Left hindlimb (tissue), 1 donor: ENCODE results near the gene HOXB5.

Source experiments
- DNase-seq: peaks from one replicate; pipeline ENCODE4 v3.0.0-alpha.2; 2018

HOXB5 gene

DNA sequence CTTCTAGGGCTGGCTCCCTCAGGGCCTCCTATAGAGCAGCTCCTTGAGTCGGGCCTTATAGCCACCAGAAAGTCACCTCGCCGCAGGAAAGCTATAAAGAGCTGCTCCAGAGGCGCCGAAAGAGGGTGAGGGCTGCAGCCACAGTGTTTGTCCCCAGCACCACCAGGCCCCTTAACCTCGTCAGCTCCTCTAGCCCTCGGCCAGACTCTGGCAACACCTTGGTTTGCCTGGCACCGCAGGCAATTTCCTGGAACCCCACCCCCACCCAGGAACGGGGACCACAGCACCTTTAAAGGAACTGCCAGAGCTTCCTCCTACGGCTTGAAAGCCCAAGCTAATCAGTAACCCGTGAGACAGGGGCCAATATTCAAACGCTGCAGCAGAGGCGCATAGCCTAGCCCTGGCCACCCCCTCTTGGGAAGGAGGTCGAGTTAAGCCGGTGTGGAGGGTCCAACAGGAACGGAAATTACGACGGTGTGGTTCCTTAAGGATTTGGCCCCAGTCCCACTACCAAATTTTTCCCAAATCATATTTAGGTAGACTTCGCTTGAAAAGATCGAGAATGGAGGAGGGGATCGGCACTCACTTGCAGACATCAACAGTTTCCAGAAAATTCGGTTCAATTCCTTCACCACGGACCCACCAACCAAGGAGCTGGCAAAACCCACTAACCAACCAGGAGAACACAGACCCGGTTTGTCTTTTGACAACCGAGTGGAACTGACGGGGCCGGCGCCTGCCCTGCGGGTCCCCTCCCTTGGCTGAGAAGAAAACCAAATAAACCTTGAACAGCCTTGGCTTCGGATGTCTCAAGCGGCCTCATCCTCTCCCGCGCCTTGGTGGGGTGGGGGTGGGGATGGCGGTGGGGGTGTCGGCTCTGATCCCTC lies 8.2 kb upstream of the HOXB5 start:
- no peak for DNase-seq

GRCh38 chr17:48601207-48601538 lies 7.6 kb upstream of the HOXB5 start:
- DNase-seq = no peak

GRCh38 chr17:48600244-48601098 lies 6.9 kb upstream of the HOXB5 start:
- no peak for DNase-seq

GRCh38 chr17:48599354-48599753 lies 5.8 kb upstream of the HOXB5 start:
- no peak for DNase-seq

- no peak for DNase-seq
Observed at GRCh38 chr17:48598736-48599135, 5.2 kb upstream of the HOXB5 start.

GRCh38 chr17:48597778-48598631 lies 4.4 kb upstream of the HOXB5 start:
- no peak for DNase-seq

DNA sequence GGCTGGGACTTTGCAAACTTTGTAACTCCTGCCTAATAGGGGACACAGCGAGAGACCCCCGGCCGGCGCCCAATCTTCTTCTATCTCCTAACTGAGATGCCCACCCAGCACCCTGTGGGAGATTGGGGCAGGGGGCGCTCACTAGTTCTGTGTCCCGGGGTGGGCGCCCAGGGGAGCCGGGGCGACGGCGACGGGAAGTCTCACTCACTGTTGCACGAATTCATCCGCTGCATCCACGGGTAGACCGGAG lies 3.9 kb upstream of the HOXB5 start:
- no peak for DNase-seq

DNA sequence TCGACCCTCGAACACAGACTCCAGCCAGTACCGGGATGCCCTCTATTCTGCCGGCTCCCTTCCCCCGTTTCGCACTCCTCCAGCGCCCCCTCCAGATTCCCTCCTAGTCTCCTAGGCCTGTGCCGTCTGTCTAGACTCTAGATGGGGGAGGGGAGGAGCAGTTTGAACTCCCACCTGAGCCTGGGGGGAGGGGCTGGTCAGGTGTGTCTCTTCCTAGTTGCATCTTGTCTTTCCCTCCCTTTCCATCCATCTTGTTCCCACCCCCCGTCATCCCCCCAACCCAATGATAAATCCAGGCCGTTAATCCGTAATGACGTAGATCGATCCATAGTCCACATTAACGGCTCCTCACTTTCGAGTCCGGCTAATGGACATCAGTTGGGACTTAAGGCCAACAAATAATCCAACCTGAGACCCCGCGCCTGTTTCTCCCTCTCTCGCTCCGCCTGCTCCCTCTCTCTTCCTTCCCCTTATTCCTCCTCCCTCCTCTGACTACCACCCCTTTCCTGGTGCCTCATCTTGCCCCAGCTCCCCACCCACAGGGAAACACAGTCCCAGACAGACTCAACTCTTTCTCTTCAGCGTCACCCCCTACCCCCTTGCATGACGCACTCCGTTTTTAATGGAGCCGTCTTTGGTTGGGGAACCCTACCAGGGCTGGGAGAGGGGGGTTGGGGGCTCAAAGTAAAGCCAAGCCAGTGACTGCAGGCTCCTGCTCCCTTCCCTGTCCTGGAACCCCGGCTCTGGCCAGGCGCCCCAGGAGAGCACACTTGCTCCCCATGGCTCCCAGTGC lies 3.4 kb upstream of the HOXB5 start:
- no peak for DNase-seq

- DNase-seq = no peak
Observed at GRCh38 chr17:48596000-48596734, 2.6 kb upstream of the HOXB5 start.

- DNase-seq = no peak
Observed at GRCh38 chr17:48595278-48595999, 1.9 kb upstream of the HOXB5 start.

DNA sequence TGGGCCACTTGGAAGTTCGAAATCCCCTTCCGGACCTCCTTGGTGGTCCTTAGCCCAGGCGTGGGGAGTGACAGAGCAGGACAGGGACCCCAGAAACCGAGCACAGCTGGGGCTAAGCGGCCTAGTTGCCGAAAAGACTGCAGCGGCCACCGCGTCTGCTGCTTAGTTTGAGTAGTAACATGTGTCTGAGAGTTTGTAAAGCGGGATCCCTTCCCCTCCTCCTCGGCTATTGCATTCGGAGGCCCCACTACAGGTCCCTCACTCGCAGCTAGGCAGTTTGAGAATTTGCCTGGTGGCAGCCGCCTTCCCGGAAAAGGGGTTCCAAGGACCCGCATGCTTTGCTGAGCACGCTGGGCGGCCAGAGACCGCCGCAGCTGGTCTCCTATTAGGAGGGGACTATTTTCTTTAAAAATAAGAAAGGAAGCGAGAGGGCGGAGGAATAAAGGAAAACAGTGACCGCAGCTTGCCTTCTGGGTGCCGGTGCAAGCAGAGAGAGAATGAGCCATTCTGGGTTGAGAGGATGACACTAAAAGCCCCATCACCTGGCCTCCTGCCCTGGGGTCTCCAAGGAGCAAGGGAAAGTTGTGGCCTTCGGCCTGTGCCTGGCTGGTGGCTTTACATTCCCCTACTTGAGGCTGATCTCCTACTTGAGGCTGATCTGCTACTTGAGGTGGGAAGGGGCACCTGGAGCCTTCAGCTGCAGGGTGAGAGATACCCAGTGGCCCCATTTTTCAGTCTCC lies 1.1 kb upstream of the HOXB5 start:
- DNase-seq = no peak

DNA sequence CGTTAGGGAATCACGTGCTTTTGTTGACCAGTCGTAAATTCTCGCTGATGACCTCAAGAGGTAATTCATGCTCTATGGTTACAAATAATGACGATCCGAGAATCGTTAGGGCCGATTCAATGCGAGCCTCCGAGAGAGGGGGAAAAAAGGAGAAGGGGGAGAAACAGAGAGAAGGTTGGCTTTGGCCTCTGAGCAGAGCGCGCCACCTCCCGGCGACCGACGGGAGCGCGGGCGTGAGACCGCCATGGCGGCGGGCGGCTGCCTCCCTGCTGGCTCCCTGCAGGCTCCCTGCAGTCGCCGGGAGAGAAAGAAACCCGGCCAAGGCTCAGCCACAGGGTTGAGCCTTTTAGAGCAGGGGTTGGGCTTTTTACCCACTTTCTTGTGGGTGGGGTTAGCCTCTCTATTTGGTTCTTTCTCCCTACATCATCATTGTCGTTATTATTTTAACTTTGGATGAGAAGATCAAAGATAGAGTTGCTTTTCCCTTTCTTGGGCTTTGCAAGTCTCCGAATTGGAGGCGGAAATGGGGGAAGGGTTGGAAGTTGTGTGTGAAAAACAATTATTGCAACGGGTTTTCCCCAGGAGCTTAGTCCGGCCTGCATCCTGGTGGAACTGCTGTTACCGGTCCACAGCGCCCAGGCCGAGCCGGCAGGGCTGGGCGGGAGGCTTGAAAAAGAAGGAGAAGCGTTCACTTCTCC lies 410 bp upstream of the HOXB5 start:
- peak; percentile 77 for DNase-seq

DNA sequence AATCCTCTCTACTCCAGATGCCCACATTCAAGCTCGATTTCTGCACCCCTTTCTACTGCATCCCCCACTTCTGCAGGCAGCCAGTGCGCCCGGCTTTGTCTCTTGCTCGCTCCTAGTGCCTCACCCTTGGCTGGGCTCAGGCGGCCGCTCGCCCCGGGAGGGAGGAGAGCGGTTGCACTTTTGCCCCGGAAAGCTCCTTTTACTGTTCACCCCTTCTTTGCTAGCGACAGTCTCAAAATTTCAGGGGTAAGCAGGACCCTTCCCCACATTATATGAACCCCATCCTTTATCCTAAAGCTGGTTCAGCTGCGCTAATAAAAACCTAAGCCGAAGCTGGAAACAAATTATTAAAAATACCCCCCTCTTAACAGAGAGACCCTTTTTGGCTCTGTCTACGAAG lies 1.0 kb downstream of the HOXB5 start:
- DNase-seq = no peak

DNA sequence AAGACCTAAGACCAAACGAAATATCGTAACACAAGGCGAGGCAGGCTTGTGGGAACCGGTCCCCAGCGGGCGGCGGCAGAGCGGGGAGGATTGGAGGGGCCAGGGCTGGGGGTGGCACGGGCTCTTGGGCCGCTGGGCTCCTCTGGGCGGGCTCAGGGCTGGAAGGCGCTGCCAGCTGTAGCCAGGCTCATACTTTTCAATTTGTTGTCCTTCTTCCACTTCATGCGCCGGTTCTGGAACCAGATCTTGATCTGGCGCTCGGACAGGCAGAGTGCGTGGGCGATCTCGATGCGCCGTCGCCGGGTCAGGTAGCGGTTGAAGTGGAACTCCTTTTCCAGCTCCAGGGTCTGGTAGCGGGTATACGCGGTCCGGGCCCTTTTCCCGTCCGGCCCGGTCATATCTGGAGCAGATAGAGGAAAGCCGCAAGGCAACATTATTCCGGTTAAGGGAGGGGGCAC lies 1.5 kb downstream of the HOXB5 start:
- DNase-seq = no peak

DNA sequence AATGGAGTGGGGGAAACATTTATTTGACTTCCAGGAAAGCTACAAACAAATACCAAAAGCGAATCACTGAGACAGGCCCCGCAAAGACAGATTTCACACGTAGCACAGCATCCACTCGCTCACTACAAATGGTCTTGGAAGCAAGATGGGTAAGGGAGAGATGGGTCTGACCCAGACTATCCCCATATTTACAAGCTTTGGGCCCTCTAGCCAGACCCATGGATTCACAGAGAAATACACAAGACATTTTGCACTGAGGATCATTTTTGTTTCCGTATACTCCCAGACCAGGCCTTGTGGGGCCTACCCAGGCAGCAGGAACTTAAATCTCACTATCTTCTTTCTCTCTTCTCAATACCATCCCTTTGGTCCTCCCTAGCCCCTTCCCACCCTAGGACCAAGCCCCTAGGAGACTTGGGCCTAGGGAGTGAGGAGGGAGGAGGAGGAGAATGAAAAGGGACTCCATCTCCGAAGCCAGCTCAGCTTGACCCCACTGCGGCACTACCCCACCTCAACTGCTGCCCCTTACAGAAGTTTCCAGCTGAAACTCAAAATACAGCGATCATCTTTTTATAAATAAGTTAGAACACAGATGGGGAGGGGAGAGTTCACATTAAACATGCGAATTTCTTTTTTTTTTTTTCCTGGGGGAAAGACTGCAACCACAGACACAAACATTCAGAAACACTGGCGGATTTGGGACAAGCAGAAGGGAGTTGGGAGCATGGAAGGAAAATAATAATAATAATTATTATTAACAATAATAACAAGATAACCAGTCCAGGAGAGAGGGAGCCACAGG lies 2.1 kb downstream of the HOXB5 start:
- no peak for DNase-seq

GRCh38 chr17:48590607-48591161 lies 2.9 kb downstream of the HOXB5 start:
- DNase-seq = no peak

- no peak for DNase-seq
Observed at GRCh38 chr17:48589831-48590606, 3.6 kb downstream of the HOXB5 start, which contains the start of gene HOXB3. Gene HOXB3 (minus strand): TSS chr17:48590241. CDS start chr17:48552474, 37,767 bp downstream.
